H1 (cell line): ENCODE results near the gene MROH2A. TPM values are rescaled to one million over a fixed set of nuclear protein-coding genes. Genes with fewer than 3 reads are reported as not detected.

Source experiments
- CTCF ChIA-PET: fragments of 300-600 bp; sonication (Branson Sonifier 250); formaldehyde crosslinking; loops from one replicate; lab custom pipeline; 2021; ENCODE audit not compliant: partially characterized antibody; lab: Charles Lee
- POLR2A ChIA-PET: fragments of 300-600 bp; sonication (Branson Sonifier 250); formaldehyde crosslinking; loops from one replicate; lab custom pipeline; 2021; ENCODE audit warnings: inconsistent platforms; ENCODE audit not compliant: partially characterized antibody; lab: Charles Lee
- DNase-seq, 2 experiments: peaks; one replicate each; pipeline versions ENCODE4 v3.0.0 to v3.0.0-alpha.2; 2010 to 2022; ENCODE audit warnings: low spot score in 2 of 2, low read depth in 1 of 2, mixed read lengths in 1 of 2
- FAIRE-seq: peaks from 2 replicates; lab custom pipeline; 2011; peaks lifted over from hg19 to GRCh38; lab: Jason Lieb, UNC
- H2AFZ ChIP-seq: 2 replicates; pipeline ENCODE4 v1.8.1; 2012; ENCODE audit warnings: low read length, inconsistent platforms
- H2AK5ac ChIP-seq: 2 replicates; pipeline ENCODE4 v1.6.1; 2013; ENCODE audit warnings: low read depth, low read length
- H2BK120ac ChIP-seq: replicated peaks from 2 replicates; pipeline ENCODE3; 2013; ENCODE audit warnings: low read depth, low read length, inconsistent platforms
- H2BK12ac ChIP-seq: 2 replicates; pipeline ENCODE4 v1.6.1; 2013; ENCODE audit warnings: low read depth, low read length
- H2BK15ac ChIP-seq: 2 replicates; pipeline ENCODE4 v1.6.1; 2013; ENCODE audit warnings: low read length
- H2BK20ac ChIP-seq: 2 replicates; pipeline ENCODE4 v1.6.1; 2013; ENCODE audit warnings: low read length
- H2BK5ac ChIP-seq: 2 replicates; pipeline ENCODE4 v1.6.1; 2013; ENCODE audit warnings: low read depth, low read length
- H3K14ac ChIP-seq: 2 replicates; pipeline ENCODE4 v1.6.1; 2013; ENCODE audit warnings: inconsistent platforms; ENCODE audit not compliant: insufficient read length
- H3K18ac ChIP-seq: 2 replicates; pipeline ENCODE4 v1.6.1; 2013; ENCODE audit warnings: low read length; ENCODE audit errors: extremely low read depth
- H3K23ac ChIP-seq: 2 replicates; pipeline ENCODE4 v1.6.1; 2013; ENCODE audit warnings: inconsistent platforms; ENCODE audit not compliant: insufficient read length
- H3K23me2 ChIP-seq: 2 replicates; pipeline ENCODE4 v1.6.1; 2013; ENCODE audit warnings: low read depth, low read length
- H3K27ac ChIP-seq: 2 replicates; pipeline ENCODE4 v1.6.1; 2011; ENCODE audit warnings: low read depth, low read length, inconsistent platforms
- H3K27me3 ChIP-seq, 4 experiments: replicated peaks in 1 of 4; 1 replicate in 1 of 4; 2 replicates in 3 of 4; pipeline versions ENCODE4 v1.6.1 to v1.8.1; 2011 to 2013; ENCODE audit warnings: low read length in 3 of 4, mild to moderate bottlenecking in 3 of 4, inconsistent platforms in 2 of 4, mixed read lengths in 2 of 4, moderate library complexity in 1 of 4; ENCODE audit not compliant: control insufficient read depth in 3 of 4, insufficient read depth in 3 of 4; ENCODE audit errors: extremely low read depth in 1 of 4
- H3K36me3 ChIP-seq, 4 experiments: 2 replicates each; pipeline versions ENCODE4 v1.6.1 to v1.8.1; 2011 to 2013; ENCODE audit warnings: mild to moderate bottlenecking in 4 of 4, low read length in 3 of 4, moderate library complexity in 2 of 4, control low read depth in 1 of 4, inconsistent platforms in 1 of 4; ENCODE audit not compliant: insufficient read depth in 4 of 4, control insufficient read depth in 2 of 4
- H3K4ac ChIP-seq: replicated peaks from 2 replicates; pipeline ENCODE3; 2013; ENCODE audit warnings: low read length, low read depth, mixed read lengths, inconsistent platforms; ENCODE audit not compliant: insufficient read length
- H3K4me1 ChIP-seq, 4 experiments: replicated peaks in 1 of 4; 1 replicate in 1 of 4; 2 replicates in 3 of 4; pipeline versions ENCODE4 v1.6.1 to v1.8.1; 2011 to 2013; ENCODE audit warnings: low read length in 3 of 4, inconsistent platforms in 2 of 4, mixed read lengths in 1 of 4; ENCODE audit not compliant: insufficient read depth in 4 of 4, control insufficient read depth in 3 of 4
- H3K4me2 ChIP-seq, 2 experiments: 2 replicates each; pipeline versions ENCODE4 v1.6.1 to v1.8.1; 2011 to 2013; ENCODE audit warnings: low read depth in 2 of 2, low read length in 2 of 2, control low read depth in 1 of 2, inconsistent platforms in 1 of 2, mild to moderate bottlenecking in 1 of 2; ENCODE audit not compliant: insufficient read depth in 1 of 2
- H3K4me3 ChIP-seq, 4 experiments: fragments of 200-600, 300-600 bp in 1 of 4; sonication (generic), shearing (Covaris generic), sonication (Bioruptor Twin) in 1 of 4; 2 replicates each; pipeline versions ENCODE4 v1.5.1 to v1.8.1; 2011 to 2016; ENCODE audit warnings: low read length in 4 of 4, low read depth in 3 of 4, control low read depth in 2 of 4, inconsistent platforms in 2 of 4, mild to moderate bottlenecking in 2 of 4, mixed read lengths in 1 of 4, moderate library complexity in 1 of 4; ENCODE audit not compliant: insufficient read depth in 2 of 4; ENCODE audit errors: extremely low read depth in 1 of 4
- H3K56ac ChIP-seq: replicated peaks from 2 replicates; pipeline ENCODE3; 2013; ENCODE audit warnings: low read depth, mild to moderate bottlenecking, mixed read lengths, low read length, inconsistent platforms; ENCODE audit not compliant: insufficient read length
- H3K79me1 ChIP-seq: 2 replicates; pipeline ENCODE4 v1.6.1; 2013; ENCODE audit warnings: low read depth, low read length, control low read depth
- H3K79me2 ChIP-seq, 2 experiments: 2 replicates each; pipeline versions ENCODE4 v1.6.1 to v1.8.1; 2012 to 2013; ENCODE audit warnings: low read length in 2 of 2, mild to moderate bottlenecking in 2 of 2, inconsistent platforms in 1 of 2; ENCODE audit not compliant: insufficient read depth in 2 of 2, control insufficient read depth in 1 of 2
- H3K9ac ChIP-seq, 4 experiments: replicated peaks in 1 of 4; 1 replicate in 1 of 4; 2 replicates in 3 of 4; pipeline versions ENCODE4 v1.6.1 to v1.8.1; 2011 to 2013; ENCODE audit warnings: low read depth in 3 of 4, low read length in 3 of 4, control low read depth in 2 of 4, mild to moderate bottlenecking in 2 of 4, moderate library complexity in 2 of 4, inconsistent platforms in 1 of 4; ENCODE audit errors: extremely low read depth in 1 of 4
- H3K9me3 ChIP-seq, 2 experiments: 2 replicates each; pipeline versions ENCODE4 v1.6.1 to v1.8.1; 2012 to 2013; ENCODE audit warnings: mild to moderate bottlenecking in 2 of 2, moderate library complexity in 2 of 2, control low read depth in 1 of 2, inconsistent platforms in 1 of 2, low read depth in 1 of 2, low read length in 1 of 2, mixed read lengths in 1 of 2; ENCODE audit not compliant: insufficient read depth in 2 of 2
- H4K20me1 ChIP-seq, 2 experiments: replicated peaks in 1 of 2; 2 replicates each; pipeline versions ENCODE3 to v1.8.1; 2011 to 2013; ENCODE audit warnings: inconsistent platforms in 2 of 2, low read length in 2 of 2, mild to moderate bottlenecking in 1 of 2; ENCODE audit not compliant: insufficient read depth in 2 of 2, control insufficient read depth in 1 of 2
- H4K5ac ChIP-seq: 2 replicates; pipeline ENCODE4 v1.6.1; 2013; ENCODE audit warnings: low read length, low read depth, mixed read lengths, inconsistent platforms; ENCODE audit not compliant: insufficient read length
- H4K8ac ChIP-seq: 2 replicates; pipeline ENCODE4 v1.8.0; 2013; ENCODE audit warnings: mild to moderate bottlenecking, moderate library complexity, low read length, inconsistent platforms; ENCODE audit not compliant: insufficient read depth; ENCODE audit errors: extremely low read depth
- H4K91ac ChIP-seq: replicated peaks from 2 replicates; pipeline ENCODE3; 2013; ENCODE audit warnings: low read length, mixed read lengths, inconsistent platforms; ENCODE audit not compliant: insufficient read length
- ATF3 ChIP-seq: IDR thresholded peaks from 2 replicates; pipeline ENCODE4 v1.6.1; 2011; ENCODE audit warnings: low read depth, mild to moderate bottlenecking, low read length; ENCODE audit not compliant: insufficient read depth
- CEBPB ChIP-seq: IDR thresholded peaks from 2 replicates; pipeline ENCODE4 v1.6.1; 2012; ENCODE audit warnings: low read depth, low read length
- EP300 ChIP-seq, 2 experiments: IDR thresholded peaks; 1 replicate in 1 of 2; 2 replicates in 1 of 2; pipeline ENCODE4 v1.6.1; 2011 to 2012; ENCODE audit warnings: low read depth in 2 of 2, low read length in 2 of 2, mild to moderate bottlenecking in 2 of 2, borderline replicate concordance in 1 of 2, inconsistent platforms in 1 of 2, moderate library complexity in 1 of 2
- EZH2 ChIP-seq: fragments of 200-600 bp; sonication (generic); IDR thresholded peaks from 2 replicates; pipeline ENCODE4 v1.7.1; 2012; ENCODE audit warnings: low read depth, mild to moderate bottlenecking, moderate library complexity, low read length, inconsistent platforms; ENCODE audit not compliant: severe bottlenecking
- KDM4A ChIP-seq: IDR thresholded peaks from one replicate; pipeline ENCODE4 v1.7.1; 2012; ENCODE audit warnings: low read depth, mild to moderate bottlenecking, moderate library complexity, low read length, inconsistent platforms; ENCODE audit not compliant: severe bottlenecking
- NANOG ChIP-seq: IDR thresholded peaks from 2 replicates; pipeline ENCODE4 v1.6.1; 2011; ENCODE audit warnings: low read length, low read depth, mild to moderate bottlenecking, inconsistent platforms; ENCODE audit not compliant: insufficient read depth, poor library complexity, severe bottlenecking
- POLR2A ChIP-seq, 2 experiments: IDR thresholded peaks; 1 replicate in 1 of 2; 2 replicates in 1 of 2; pipeline ENCODE4 v1.6.1; 2011; ENCODE audit warnings: low read depth in 2 of 2, low read length in 2 of 2, mild to moderate bottlenecking in 2 of 2; ENCODE audit errors: control extremely low read depth in 1 of 2
- RBBP5 ChIP-seq: IDR thresholded peaks from 2 replicates; pipeline ENCODE4 v1.7.1; 2012; ENCODE audit warnings: low read depth, mild to moderate bottlenecking, inconsistent platforms, low read length, moderate library complexity, borderline replicate concordance
- RXRA ChIP-seq: IDR thresholded peaks from 2 replicates; pipeline ENCODE4 v1.6.1; 2011; ENCODE audit warnings: low read depth, mild to moderate bottlenecking, low read length, moderate library complexity; ENCODE audit not compliant: insufficient read depth
- SP1 ChIP-seq: IDR thresholded peaks from 2 replicates; pipeline ENCODE4 v1.6.1; 2011; ENCODE audit warnings: low read depth, low read length
- TAF7 ChIP-seq: optimal IDR thresholded peaks from 2 replicates; pipeline ENCODE3; 2011; ENCODE audit warnings: low read depth, mild to moderate bottlenecking, inconsistent platforms, low read length, moderate library complexity, borderline replicate concordance
- polyA plus RNA-seq, 7 experiments: library from polyadenylated mRNA; depleted of rRNA in 3 of 7; stranded (reverse) in 5 of 7; unstranded in 2 of 7; fragments of >200 nt in 5 of 7; fragments of 200-250 nt in 2 of 7; gene quantifications; 1 replicate in 5 of 7; 2 replicates in 1 of 7; 4 replicates in 1 of 7; pipeline versions ENCODE4 v1.2.1 to v1.2.3, GENCODE V29; 2011 to 2013; ENCODE audit warnings: missing spikeins in 2 of 7, mixed read lengths in 2 of 7
- total RNA-seq: library from RNA; stranded (reverse); fragmentation: NEBNext Ultra II Directional; extraction: Animal tissue kit (Norgen Biotek cat#: 25700); gene quantifications from 2 replicates; pipeline ENCODE4 v1.2.1, GENCODE V29; 2021

MROH2A gene
- total and polyA plus RNA-seq, 2 of the 8 experiments (the other 6 are each of a cell fraction or from before 2014, with no cell fraction given), result not detected

- TF ChIP-seq CEBPB, result no peak
- TF ChIP-seq SP1, result no peak
- no peak for TF ChIP-seq NANOG
- TF ChIP-seq KDM4A, result no peak
- TF ChIP-seq TAF7, result no peak
- no peak for TF ChIP-seq EZH2
- no peak for TF ChIP-seq RXRA
- no peak for TF ChIP-seq POLR2A (IDR thresholded peaks at IDR 0.05; ENCODE audit: control extremely low read depth in 1 of 2, low read depth in 2 of 2, low read length in 2 of 2)
- TF ChIP-seq RBBP5, result no peak
- TF ChIP-seq ATF3, result no peak
- TF ChIP-seq EP300 (IDR thresholded peaks at IDR 0.05; ENCODE audit: borderline replicate concordance in 1 of 2, low read depth in 2 of 2, low read length in 2 of 2), result no peak
- POLR2A ChIA-PET, result no interaction called here
- H4K8ac ChIP-seq, result no peak overlapping the region
- no peaks in the 10 kb centered on the region for H3K23me2 ChIP-seq
- H3K79me1 ChIP-seq, result no peaks in the 10 kb centered on the region
- peaks cover 2 to 9% of the 10 kb centered on the region in 2 experiments; a peak in 3 of 4 replicates for H3K9me3 ChIP-seq
- H2BK12ac ChIP-seq, result no peak overlapping the region
- no peak overlapping the region for H3K27ac ChIP-seq
- no peak overlapping the region for H2BK15ac ChIP-seq
- no peak overlapping the region for H3K4me2 ChIP-seq
- no peak for FAIRE-seq
- H3K27me3 ChIP-seq, result no peaks in the 10 kb centered on the region
- no peak overlapping the region for H3K18ac ChIP-seq
- H2BK5ac ChIP-seq, result no peak overlapping the region
- no peak overlapping the region for H2BK20ac ChIP-seq
- H3K56ac ChIP-seq, result no peak overlapping the region
- no peak overlapping the region for H2AFZ ChIP-seq
- H3K36me3 ChIP-seq, result no peaks in the 10 kb centered on the region
- no peak overlapping the region for H3K4me3 ChIP-seq
- CTCF ChIA-PET, result no interaction called here
- H2AK5ac ChIP-seq, result no peak overlapping the region
- H4K20me1 ChIP-seq, result no peaks in the 10 kb centered on the region
- no peak overlapping the region for H3K14ac ChIP-seq
- no peak overlapping the region for H3K9ac ChIP-seq
- H3K79me2 ChIP-seq, result no peaks in the 10 kb centered on the region
- H2BK120ac ChIP-seq, result no peak overlapping the region
- H4K91ac ChIP-seq, result no peak overlapping the region
- no peak overlapping the region for H3K23ac ChIP-seq
- no peak overlapping the region for H3K4ac ChIP-seq
- no peaks in the 10 kb centered on the region for H3K4me1 ChIP-seq
- DNase-seq, result no peak
- no peak overlapping the region for H4K5ac ChIP-seq
These were observed 104.2 kb downstream of the MROH2A start for GRCh38 chr2:233882353-233882752.
